ENCODE results near the gene DHRS7C. TPM values are rescaled to one million over a fixed set of nuclear protein-coding genes. Genes with fewer than 3 reads are reported as not detected.

DHRS7C gene
- total and polyA plus RNA-seq, 3 donors from 2014 or later, result 0.46 to 0.79 TPM; not detected in 1

DNA sequence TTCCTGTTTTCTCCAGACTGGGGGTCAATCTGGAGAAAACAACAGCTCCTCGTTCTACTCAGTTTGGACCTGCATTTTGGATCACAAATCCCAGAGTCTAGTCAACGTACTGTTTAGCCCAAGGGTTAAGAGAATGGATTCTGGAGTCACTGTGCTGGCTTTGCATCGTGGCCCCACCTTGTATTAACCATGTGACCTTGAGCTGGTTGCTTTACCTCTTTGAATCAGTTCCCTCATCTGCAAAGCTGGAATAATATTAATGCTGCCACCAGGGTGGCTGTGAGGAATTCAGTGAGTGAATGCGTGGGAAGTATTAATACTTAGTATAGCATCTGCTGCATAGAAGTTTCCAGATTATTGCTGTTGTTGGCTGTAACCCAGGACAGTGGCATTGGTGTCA, 11.3 kb upstream of the DHRS7C start:
- intact Hi-C loops (cut with DNase I; ENCODE audit: low total_unique reads), result no loop called here
- Histone ChIP-seq H3K27ac (no peak overlapping the region), H3K4me1 (no peaks in the 10 kb centered on the region), H3K4me3 (no peak overlapping the region), H3K27me3 (no peaks in the 10 kb centered on the region), H3K9me3 (no peaks in the 10 kb centered on the region), H3K36me3 (ENCODE audit: low read depth, missing control alignments) (no peaks in the 10 kb centered on the region)
- DNase-seq, result no peak
- 56 to 65% methylated on average over 3 to 4 of the region's 4 CpGs for WGBS, 2 donors
- TF ChIP-seq, protein P1, sequence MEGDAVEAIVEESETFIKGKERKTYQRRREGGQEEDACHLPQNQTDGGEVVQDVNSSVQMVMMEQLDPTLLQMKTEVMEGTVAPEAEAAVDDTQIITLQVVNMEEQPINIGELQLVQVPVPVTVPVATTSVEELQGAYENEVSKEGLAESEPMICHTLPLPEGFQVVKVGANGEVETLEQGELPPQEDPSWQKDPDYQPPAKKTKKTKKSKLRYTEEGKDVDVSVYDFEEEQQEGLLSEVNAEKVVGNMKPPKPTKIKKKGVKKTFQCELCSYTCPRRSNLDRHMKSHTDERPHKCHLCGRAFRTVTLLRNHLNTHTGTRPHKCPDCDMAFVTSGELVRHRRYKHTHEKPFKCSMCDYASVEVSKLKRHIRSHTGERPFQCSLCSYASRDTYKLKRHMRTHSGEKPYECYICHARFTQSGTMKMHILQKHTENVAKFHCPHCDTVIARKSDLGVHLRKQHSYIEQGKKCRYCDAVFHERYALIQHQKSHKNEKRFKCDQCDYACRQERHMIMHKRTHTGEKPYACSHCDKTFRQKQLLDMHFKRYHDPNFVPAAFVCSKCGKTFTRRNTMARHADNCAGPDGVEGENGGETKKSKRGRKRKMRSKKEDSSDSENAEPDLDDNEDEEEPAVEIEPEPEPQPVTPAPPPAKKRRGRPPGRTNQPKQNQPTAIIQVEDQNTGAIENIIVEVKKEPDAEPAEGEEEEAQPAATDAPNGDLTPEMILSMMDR (IDR thresholded peaks at IDR 0.05), result no peak
- no peak for TF ChIP-seq POLR2A (IDR thresholded peaks at IDR 0.05)

DNA sequence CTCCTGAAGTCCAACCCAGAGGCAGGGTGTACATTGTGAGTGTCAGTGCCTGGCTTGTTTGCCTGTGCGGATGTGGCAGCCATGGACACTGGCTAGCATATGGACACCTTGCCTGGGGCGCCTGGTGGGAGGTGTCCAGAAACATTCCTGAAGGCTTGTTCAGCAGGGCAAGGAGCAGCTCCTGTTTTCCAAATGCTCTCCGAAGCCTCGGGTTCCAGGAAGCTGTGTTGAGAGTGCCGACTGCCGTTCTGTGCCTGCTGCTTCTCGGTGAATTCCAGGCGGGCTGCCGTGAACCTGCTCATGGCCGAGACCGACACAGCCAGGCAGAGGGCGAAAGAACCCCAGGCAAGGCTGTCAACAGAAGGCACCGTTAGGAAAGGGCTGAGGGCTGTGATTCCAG, 10.9 kb upstream of the DHRS7C start:
- TF ChIP-seq, protein P1 (IDR thresholded peaks at IDR 0.05), result no peak
- TF ChIP-seq POLR2A (IDR thresholded peaks at IDR 0.05), result no peak
- intact Hi-C loops (cut with DNase I; ENCODE audit: low total_unique reads), result no loop called here
- WGBS, 2 donors, result 80 to 83% methylated on average over 11 to 13 of the region's 13 CpGs

DNA sequence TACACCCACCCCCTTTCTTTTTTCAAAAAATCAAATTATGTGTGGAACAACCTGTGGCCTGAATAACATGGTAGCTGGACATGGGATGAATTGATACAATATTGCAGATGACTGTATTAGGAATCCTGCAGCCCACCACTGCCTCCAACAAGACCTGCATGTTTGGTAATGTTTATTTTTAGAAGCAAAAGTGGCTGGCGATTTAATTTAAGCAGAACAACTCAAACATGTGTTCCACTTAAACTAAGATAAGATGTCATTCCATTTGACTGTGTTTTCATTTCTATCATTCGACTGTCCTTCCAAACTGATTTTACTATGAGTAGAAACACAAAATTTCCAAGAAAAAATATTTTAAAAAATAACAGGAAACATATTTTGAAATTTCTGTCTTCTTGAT, 10.1 kb upstream of the DHRS7C start:
- WGBS, 2 donors, result 38 to 45% methylated on average over 2 of the region's 2 CpGs
- Histone ChIP-seq H3K36me3 (ENCODE audit: low read depth, missing control alignments) (no peaks in the 10 kb centered on the region), H3K9me3 (no peaks in the 10 kb centered on the region), H3K27ac (no peak overlapping the region), H3K4me3 (no peak overlapping the region), H3K4me1 (no peaks in the 10 kb centered on the region), H3K27me3 (no peaks in the 10 kb centered on the region)
- no peak for DNase-seq
- TF ChIP-seq, protein P1 (IDR thresholded peaks at IDR 0.05), result no peak
- TF ChIP-seq POLR2A (IDR thresholded peaks at IDR 0.05), result no peak
- intact Hi-C loops (cut with DNase I; ENCODE audit: low total_unique reads), result no loop called here

More for the DNA sequence above, 10.9 kb upstream of the DHRS7C start:
- H3K36me3 ChIP-seq (ENCODE audit: low read depth, missing control alignments), result no peaks in the 10 kb centered on the region
- H3K4me3 ChIP-seq, result no peak overlapping the region
- H3K27me3 ChIP-seq, result no peaks in the 10 kb centered on the region
- H3K27ac ChIP-seq, result no peak overlapping the region
- no peaks in the 10 kb centered on the region for H3K9me3 ChIP-seq
- no peak for DNase-seq
- no peaks in the 10 kb centered on the region for H3K4me1 ChIP-seq

DNA sequence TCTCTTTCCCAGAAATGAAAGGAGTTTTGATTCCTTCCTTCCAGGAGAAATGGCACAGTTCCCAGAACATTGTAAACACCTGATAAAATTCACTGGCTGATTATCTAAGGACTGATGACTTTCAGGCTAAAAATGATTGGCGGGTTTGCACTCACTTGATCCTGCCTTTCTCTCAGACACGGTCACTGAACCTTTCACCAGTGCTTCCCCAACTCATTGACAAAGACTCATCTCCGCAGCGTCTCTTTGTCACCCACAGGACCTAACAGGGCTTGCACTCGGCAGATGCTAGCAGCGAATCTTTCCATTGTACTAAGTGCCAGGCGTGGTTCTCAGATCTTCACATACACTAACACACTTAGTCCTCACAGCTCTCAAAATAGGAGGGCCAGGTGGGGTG, 7.3 kb upstream of the DHRS7C start:
- intact Hi-C loops (cut with DNase I; ENCODE audit: low total_unique reads), result no loop called here
- WGBS, 2 donors, result 84 to 91% methylated on average over 7 of the region's 7 CpGs
- TF ChIP-seq POLR2A (IDR thresholded peaks at IDR 0.05), result no peak
- TF ChIP-seq, protein P1 (IDR thresholded peaks at IDR 0.05), result no peak
- Histone ChIP-seq H3K36me3 (ENCODE audit: low read depth, missing control alignments) (no peaks in the 10 kb centered on the region), H3K27me3 (no peaks in the 10 kb centered on the region), H3K4me3 (no peak overlapping the region), H3K27ac (no peak overlapping the region), H3K4me1 (no peaks in the 10 kb centered on the region), H3K9me3 (no peaks in the 10 kb centered on the region)
- no peak for DNase-seq

DNA sequence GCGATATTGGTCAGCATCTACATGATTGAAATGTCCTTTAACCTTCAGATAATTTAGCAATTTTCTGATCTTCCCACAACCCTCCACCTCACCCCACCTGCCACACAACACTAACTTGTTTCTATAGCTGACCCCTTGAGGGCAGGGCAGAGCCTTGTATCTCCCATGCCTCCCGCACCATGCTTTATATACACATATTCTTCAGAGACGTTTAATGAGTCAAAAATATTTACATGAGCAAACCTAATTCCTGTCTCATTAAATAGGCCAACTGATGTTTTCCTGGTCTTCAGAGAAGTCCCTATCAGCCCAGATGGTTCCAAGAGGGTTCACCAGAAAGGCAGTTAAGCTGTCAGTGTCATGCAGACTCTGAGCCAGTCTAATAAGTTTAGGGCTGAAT, 6.6 kb upstream of the DHRS7C start:
- TF ChIP-seq, protein P1 (IDR thresholded peaks at IDR 0.05), result no peak
- no peak overlapping the region for H3K27ac ChIP-seq
- no peaks in the 10 kb centered on the region for H3K27me3 ChIP-seq
- DNase-seq, result no peak
- WGBS, 2 donors, result 81 to 89% methylated on average over 3 of the region's 3 CpGs
- H3K9me3 ChIP-seq, result no peaks in the 10 kb centered on the region
- no peaks in the 10 kb centered on the region for H3K36me3 ChIP-seq (ENCODE audit: low read depth, missing control alignments)
- intact Hi-C loops (cut with DNase I; ENCODE audit: low total_unique reads), result no loop called here
- H3K4me1 ChIP-seq, result no peaks in the 10 kb centered on the region
- no peak overlapping the region for H3K4me3 ChIP-seq

Data from testis (tissue), 3 donors.